ENCODE results near the gene KLHL15.
A peak's percentile ranks its signal among the peaks of the same experiment; 100 is the strongest.
"Not testable (repeated sequence)": the region's sequence is repeated elsewhere in the genome, so short reads cannot be mapped to it uniquely, and the experiment has no call there.

Gene KLHL15

GRCh38 chrX:24027086-24027485 is at the start of gene KLHL15:
TSS of gene KLHL15 (minus strand) at chrX:24027186. CDS start at chrX:24006693, 20,493 bp downstream.
- DNase-seq, result no peak

GRCh38 chrX:24069877-24070276 is 42.9 kb upstream of the KLHL15 start:
- no peak for DNase-seq

- DNase-seq, result no peak
Measured at GRCh38 chrX:24063488-24063887, 36.5 kb upstream of the KLHL15 start.

- DNase-seq, result no peak
Measured at GRCh38 chrX:24055043-24055356, 28.0 kb upstream of the KLHL15 start.

- peak; percentile 76 for DNase-seq
Measured at GRCh38 chrX:24054182-24055042, 27.4 kb upstream of the KLHL15 start, which contains the start of gene EIF2S3. TSS of gene EIF2S3 (plus strand) at chrX:24054956. CDS start at chrX:24054969, 13 bp downstream.

- DNase-seq, result not testable (repeated sequence)
Measured at GRCh38 chrX:24050522-24051318, 23.7 kb upstream of the KLHL15 start.

GRCh38 chrX:24049643-24050042 is 22.7 kb upstream of the KLHL15 start:
- DNase-seq, result not testable (repeated sequence)

GRCh38 chrX:24046060-24046459 is 19.1 kb upstream of the KLHL15 start:
- DNase-seq, result not testable (repeated sequence)

GRCh38 chrX:24037729-24038128 is 10.7 kb upstream of the KLHL15 start:
- DNase-seq, result no peak

GRCh38 chrX:24034485-24034884 is 7.5 kb upstream of the KLHL15 start:
- no peak for DNase-seq

- no peak for DNase-seq
Measured at GRCh38 chrX:24030597-24030996, 3.6 kb upstream of the KLHL15 start.

GRCh38 chrX:24027985-24028384 is 999 bp upstream of the KLHL15 start:
- DNase-seq, result no peak

GRCh38 chrX:24026432-24026831 is 554 bp downstream of the KLHL15 start:
- DNase-seq, result no peak

GRCh38 chrX:24025741-24026403 is 1.1 kb downstream of the KLHL15 start:
- DNase-seq, result no peak

GRCh38 chrX:24024819-24025740 is 1.9 kb downstream of the KLHL15 start:
- peak; percentile 74 for DNase-seq

GRCh38 chrX:24023972-24024669 is 2.9 kb downstream of the KLHL15 start:
- no peak for DNase-seq

GRCh38 chrX:24023544-24023943 is 3.4 kb downstream of the KLHL15 start:
- DNase-seq, result no peak

- no peak for DNase-seq
Measured at GRCh38 chrX:24020306-24020876, 6.6 kb downstream of the KLHL15 start.

GRCh38 chrX:24019448-24019847 is 7.5 kb downstream of the KLHL15 start:
- no peak for DNase-seq

GRCh38 chrX:24018809-24019208 is 8.2 kb downstream of the KLHL15 start:
- no peak for DNase-seq

- no peak for DNase-seq
Measured at GRCh38 chrX:24017674-24018073, 9.3 kb downstream of the KLHL15 start.

Data from T1000 (cell line).